ENCODE results near the gene CACNA1C. TPM values are rescaled to one million over a fixed set of nuclear protein-coding genes. Genes with fewer than 3 reads are reported as not detected.

Gene CACNA1C
- total and polyA plus RNA-seq, 10 of the 15 experiments (the other 5 are each of a cell fraction or from before 2014, with no cell fraction given), result under 0.01 to 0.15 (median 0.09) TPM; not detected in 5

- TF ChIP-seq NFXL1 (IDR thresholded peaks at IDR 0.05; ENCODE audit: borderline replicate concordance) (no peak), NR2F1 (conservative IDR thresholded peaks at IDR 0.05) (no peak), CREM (IDR thresholded peaks at IDR 0.05; ENCODE audit: low read depth) (no peak), NKRF (conservative IDR thresholded peaks at IDR 0.05) (no peak), TCF12 (IDR thresholded peaks at IDR 0.05; ENCODE audit: low read depth, low read length) (no peak), ZNF24 (IDR thresholded peaks at IDR 0.05) (no peak), EZH2 (IDR thresholded peaks at IDR 0.05; ENCODE audit: borderline replicate concordance, control insufficient read depth, low read depth, low read length) (no peak), CEBPB (IDR thresholded peaks at IDR 0.05; ENCODE audit: borderline replicate concordance in 1 of 2, low read depth in 2 of 2, low read length in 2 of 2) (no peak), MEF2B (IDR thresholded peaks at IDR 0.05; ENCODE audit: partially characterized antibody, poor library complexity, severe bottlenecking) (no peak)
- TF ChIP-seq, protein P1, sequence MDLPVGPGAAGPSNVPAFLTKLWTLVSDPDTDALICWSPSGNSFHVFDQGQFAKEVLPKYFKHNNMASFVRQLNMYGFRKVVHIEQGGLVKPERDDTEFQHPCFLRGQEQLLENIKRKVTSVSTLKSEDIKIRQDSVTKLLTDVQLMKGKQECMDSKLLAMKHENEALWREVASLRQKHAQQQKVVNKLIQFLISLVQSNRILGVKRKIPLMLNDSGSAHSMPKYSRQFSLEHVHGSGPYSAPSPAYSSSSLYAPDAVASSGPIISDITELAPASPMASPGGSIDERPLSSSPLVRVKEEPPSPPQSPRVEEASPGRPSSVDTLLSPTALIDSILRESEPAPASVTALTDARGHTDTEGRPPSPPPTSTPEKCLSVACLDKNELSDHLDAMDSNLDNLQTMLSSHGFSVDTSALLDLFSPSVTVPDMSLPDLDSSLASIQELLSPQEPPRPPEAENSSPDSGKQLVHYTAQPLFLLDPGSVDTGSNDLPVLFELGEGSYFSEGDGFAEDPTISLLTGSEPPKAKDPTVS (IDR thresholded peaks at IDR 0.05; ENCODE audit: low read depth, low read length), result no peak
- TF ChIP-seq, protein P2, sequence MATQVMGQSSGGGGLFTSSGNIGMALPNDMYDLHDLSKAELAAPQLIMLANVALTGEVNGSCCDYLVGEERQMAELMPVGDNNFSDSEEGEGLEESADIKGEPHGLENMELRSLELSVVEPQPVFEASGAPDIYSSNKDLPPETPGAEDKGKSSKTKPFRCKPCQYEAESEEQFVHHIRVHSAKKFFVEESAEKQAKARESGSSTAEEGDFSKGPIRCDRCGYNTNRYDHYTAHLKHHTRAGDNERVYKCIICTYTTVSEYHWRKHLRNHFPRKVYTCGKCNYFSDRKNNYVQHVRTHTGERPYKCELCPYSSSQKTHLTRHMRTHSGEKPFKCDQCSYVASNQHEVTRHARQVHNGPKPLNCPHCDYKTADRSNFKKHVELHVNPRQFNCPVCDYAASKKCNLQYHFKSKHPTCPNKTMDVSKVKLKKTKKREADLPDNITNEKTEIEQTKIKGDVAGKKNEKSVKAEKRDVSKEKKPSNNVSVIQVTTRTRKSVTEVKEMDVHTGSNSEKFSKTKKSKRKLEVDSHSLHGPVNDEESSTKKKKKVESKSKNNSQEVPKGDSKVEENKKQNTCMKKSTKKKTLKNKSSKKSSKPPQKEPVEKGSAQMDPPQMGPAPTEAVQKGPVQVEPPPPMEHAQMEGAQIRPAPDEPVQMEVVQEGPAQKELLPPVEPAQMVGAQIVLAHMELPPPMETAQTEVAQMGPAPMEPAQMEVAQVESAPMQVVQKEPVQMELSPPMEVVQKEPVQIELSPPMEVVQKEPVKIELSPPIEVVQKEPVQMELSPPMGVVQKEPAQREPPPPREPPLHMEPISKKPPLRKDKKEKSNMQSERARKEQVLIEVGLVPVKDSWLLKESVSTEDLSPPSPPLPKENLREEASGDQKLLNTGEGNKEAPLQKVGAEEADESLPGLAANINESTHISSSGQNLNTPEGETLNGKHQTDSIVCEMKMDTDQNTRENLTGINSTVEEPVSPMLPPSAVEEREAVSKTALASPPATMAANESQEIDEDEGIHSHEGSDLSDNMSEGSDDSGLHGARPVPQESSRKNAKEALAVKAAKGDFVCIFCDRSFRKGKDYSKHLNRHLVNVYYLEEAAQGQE (IDR thresholded peaks at IDR 0.05; ENCODE audit: low read depth, low read length), result no peak
- TF ChIP-seq, protein P3, sequence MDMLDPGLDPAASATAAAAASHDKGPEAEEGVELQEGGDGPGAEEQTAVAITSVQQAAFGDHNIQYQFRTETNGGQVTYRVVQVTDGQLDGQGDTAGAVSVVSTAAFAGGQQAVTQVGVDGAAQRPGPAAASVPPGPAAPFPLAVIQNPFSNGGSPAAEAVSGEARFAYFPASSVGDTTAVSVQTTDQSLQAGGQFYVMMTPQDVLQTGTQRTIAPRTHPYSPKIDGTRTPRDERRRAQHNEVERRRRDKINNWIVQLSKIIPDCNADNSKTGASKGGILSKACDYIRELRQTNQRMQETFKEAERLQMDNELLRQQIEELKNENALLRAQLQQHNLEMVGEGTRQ (IDR thresholded peaks at IDR 0.05; ENCODE audit: borderline replicate concordance, low read depth, low read length), result no peak
- TF ChIP-seq, protein P4, sequence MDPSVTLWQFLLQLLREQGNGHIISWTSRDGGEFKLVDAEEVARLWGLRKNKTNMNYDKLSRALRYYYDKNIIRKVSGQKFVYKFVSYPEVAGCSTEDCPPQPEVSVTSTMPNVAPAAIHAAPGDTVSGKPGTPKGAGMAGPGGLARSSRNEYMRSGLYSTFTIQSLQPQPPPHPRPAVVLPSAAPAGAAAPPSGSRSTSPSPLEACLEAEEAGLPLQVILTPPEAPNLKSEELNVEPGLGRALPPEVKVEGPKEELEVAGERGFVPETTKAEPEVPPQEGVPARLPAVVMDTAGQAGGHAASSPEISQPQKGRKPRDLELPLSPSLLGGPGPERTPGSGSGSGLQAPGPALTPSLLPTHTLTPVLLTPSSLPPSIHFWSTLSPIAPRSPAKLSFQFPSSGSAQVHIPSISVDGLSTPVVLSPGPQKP (IDR thresholded peaks at IDR 0.05; ENCODE audit: low read depth, low read length), result no peak
Measured at GRCh38 chr12:2693244-2693860, 640.6 kb downstream of the CACNA1C start (continued).

All from GM12878 (cell line).